ENCODE results near the gene MIGA1. TPM values are rescaled to one million over a fixed set of nuclear protein-coding genes. Genes with fewer than 3 reads are reported as not detected.
"Not testable (repeated sequence)": the region's sequence is repeated elsewhere in the genome, so short reads cannot be mapped to it uniquely, and the experiment has no call there.

Gene MIGA1, protein sequence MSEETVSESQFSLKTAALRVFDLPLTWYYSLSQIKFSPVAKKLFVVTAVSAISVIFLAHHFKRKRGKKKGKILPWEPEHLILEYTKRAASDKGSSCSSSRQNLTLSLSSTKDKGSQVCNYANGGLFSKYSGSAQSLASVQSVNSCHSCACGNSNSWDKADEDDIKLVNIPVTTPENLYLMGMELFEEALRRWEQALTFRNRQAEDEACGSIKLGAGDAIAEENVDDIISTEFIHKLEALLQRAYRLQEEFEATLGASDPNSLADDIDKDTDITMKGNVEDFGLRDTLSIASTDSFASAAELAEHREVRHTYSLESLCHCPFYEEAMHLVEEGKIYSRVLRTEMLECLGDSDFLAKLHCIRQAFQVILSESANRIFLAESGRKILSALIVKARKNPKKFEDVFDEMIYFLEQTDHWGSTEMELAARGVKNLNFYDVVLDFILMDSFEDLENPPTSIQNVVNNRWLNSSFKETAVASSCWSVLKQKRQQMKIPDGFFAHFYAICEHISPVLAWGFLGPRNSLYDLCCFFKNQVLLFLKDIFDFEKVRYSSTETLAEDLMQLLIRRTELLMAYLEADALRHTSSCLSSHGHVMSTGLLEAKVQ
- total RNA-seq (2014; rRNA removed; shearing (Covaris generic)) = 7.9 and 10.8 TPM in 2 replicates
- 12.3 and 16.5 TPM in 2 replicates for polyA plus RNA-seq (2015; cell fraction: cytosol; rRNA removed)
- polyA plus RNA-seq (2015; cell fraction: nucleus; rRNA removed) = 21.4 and 22.4 TPM in 2 replicates

DNA sequence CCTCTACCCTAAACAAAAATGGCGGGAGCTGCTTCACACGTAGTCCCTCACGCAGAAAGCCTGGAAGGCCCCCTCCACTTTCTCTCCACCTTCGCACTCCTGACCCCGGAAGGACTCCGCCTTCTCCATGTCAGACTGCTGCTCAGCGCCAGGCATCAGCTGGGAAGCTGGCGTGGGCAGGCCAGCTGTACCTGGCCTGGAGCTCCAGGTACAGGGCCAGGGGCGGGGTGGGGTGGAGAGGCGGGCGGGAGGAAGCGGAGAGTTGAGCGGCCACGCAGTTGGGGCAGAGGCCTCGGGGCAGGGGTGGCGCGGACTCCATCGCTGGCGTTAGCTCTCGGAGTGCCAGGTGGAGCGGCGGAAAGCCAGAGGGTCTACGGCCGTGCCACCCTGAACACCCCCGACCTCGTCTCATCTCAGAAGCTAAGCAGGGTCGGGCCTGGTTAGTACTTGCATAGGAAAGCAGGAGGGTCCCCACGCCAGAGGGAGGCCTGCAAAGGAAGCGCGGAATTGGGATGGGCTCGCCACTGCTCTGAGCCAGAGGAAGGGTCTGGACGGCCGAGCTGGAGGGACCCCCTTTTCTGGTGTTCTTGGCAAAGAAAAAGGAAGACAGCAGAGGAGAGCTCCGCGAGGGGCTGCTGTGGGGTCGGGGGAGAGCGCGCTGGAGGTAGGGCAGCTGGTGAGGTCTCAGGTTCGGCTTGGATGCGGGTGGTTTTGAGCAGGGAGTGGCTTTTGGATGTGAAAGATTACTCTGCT, at the start of gene MIGA1:
Gene MIGA1, plus strand, starts transcription at position 121 of the 753 bp plus-strand sequence. CDS start 3,604 bp downstream, outside the sequence.
- peak; percentile 86 for DNase-seq (ENCODE audit: low read depth)

DNA sequence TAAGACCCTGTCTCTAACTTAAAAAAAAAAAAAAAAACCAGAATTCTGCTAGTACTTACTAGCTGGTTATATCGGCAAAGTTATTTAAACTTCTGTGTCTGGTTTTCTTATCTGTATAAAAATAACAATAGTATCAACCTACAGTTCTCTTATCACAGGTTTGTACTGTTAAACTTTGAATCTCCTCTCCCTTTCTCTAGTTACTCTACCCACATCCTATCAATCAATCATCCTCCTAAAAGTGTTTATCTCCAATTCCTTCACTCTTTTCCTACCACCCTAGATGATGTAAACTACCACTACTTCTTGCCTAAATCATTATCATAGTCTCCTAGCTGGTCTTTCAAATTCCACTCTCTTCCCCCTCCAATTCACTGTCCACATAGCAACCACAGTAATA, 47.4 kb upstream of the MIGA1 start:
- no peak for DNase-seq (ENCODE audit: low read depth)

DNA sequence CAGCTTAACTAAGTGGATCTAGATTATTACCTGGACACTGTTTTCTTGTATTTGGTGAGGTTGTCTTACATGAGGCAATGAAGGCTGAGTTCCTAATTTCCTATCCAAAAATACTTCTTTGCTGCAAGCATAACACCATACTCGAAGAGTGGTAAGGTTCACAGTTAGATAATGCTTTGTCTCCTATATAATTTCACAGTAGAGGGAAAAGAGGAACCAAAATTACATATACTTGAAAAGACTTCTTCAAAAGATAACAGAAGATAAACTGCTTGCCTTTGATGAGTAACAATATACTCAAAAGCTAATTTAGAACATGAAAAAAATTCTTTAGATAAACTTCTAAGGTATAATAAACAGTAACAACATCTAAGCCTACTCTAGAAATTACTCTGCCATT, 40.2 kb upstream of the MIGA1 start:
- no peak for DNase-seq (ENCODE audit: low read depth)

DNA sequence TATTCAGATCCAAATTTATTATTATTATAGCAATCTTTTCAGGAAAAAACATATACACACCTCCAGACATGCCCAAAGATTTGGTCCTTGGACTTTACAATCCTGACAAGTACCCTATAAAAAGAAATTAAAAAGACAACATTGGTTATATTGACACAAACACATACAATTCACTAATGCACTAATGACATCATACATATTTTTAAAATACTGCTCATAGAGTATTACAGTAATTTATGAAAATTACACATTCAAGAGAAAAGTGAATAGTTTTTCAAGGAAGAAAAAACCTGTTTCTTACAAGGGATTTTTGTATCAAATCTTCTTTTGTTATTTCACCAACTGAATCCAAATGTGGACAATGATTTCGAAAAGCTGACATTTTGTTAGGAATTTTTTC, 38.1 kb upstream of the MIGA1 start:
- no peak for DNase-seq (ENCODE audit: low read depth)

DNA sequence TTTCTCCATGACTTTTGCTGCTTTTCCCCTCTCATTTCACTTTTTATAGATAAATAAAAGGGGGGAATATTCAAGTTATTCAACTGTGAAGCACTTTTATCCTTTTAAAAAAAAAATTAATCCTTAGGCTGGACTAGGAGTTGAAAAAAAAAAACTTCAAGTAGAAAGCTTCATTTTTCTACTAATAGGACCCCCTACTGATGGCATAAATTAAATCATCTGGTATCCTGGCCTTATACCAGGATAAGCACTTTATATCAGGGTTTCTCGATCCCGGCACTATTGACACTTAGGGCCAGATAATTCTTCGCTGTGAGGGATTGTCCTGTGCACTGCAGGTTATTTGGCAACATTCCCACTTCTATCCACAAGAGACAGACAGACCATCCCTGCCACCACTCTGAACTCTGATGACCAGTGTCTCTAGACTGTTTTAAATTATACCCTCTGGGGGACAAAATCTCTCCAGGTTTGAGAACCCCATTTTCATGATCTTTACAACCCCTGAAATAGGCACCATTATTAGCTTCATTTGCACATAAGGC, 37.4 kb upstream of the MIGA1 start:
- DNase-seq (ENCODE audit: low read depth) = no peak

DNA sequence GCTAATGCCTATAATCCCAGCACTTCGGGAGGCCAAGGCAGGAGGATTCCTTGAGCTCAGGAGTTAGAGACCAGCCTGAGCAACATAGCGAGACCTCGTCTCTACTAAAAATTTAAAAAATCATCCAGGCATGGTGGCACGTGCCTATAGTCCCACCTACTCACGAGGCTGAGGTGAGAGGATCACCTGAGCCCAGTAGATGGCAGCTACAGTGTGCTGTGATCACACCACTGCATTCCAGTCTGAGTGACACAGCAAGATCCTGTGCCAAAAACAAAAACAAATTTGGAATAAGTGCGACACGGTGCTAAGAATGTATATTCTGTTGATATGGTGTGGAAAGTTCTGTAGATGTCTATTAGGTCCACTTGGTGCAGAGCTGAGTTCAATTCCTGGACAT, 34.9 kb upstream of the MIGA1 start:
- no peak for DNase-seq (ENCODE audit: low read depth)

DNA sequence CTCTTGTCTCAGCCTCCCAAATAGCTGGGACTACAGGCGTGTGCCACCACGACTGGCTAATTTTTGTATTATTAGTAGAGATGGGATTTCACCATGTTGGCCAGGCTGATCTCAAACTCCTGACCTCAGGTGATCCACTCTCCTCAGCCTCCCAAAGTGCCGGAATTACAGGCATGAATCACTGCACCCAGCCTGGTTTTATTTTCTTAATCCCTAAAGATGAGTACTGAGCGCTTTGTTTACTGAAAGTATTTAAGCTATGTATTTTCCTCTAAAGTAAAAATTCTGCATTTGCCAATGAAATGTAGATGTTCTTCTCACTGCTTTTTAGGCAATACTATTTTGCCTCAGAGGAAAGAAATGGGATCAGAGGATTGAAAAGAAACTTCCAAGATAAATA, 30.0 kb upstream of the MIGA1 start:
- DNase-seq (ENCODE audit: low read depth) = not testable (repeated sequence)

DNA sequence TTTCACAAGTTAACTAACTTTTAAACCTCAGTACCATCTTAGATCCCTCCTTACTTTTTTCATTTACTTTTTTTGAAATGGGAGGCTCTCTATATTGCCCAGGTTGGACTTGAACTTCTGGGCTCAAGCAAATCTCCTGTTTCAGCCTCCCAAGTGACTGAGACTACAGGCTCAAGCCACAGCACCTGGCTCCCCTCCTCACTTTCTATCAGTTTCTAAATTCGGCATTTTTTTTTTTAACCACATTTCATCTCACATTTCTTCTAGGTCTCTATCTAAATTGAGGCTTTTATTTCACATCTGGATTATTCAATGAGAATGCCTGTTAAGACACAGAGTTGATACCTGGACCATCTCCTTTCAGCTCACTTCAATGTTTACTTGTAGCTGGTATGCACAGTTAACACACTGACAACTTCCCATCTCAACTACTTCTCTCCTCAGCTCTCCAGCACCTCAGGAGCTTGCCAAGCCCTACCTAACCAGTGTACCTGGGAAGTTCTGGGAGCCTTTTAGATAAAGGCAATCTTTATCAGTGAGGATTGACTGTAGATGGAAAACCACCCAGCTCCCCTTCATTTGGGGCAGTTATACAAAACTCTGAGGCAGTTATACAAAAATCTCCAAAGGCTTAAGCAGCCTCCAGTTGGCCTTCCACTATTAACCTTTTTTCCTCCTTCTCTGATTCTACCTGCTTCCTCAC, 23.2 kb upstream of the MIGA1 start:
- no peak for DNase-seq (ENCODE audit: low read depth)

DNA sequence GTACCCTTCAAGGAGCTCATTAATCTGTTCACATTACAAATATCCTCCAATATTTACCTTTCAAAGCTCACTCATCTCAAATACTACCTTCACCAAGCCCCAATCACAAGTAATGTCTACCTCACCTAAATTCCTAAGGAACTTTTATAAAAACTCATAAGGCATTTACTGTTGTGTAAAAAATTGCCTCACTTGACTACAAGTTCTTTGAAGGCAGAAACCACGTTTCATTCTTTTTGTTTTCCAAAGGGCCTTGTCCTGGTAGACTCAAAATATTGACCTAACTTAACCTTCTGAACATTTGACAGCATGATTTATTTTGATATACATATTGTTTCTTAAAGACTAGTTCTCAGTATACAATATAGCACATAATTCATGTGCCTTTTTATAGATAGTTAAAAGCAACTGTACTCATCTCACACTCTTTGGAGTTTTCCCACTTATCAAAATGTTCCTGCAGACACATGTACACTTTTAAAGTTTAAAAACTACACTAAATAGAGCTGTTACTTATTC, 22.3 kb upstream of the MIGA1 start:
- no peak for DNase-seq (ENCODE audit: low read depth)

DNA sequence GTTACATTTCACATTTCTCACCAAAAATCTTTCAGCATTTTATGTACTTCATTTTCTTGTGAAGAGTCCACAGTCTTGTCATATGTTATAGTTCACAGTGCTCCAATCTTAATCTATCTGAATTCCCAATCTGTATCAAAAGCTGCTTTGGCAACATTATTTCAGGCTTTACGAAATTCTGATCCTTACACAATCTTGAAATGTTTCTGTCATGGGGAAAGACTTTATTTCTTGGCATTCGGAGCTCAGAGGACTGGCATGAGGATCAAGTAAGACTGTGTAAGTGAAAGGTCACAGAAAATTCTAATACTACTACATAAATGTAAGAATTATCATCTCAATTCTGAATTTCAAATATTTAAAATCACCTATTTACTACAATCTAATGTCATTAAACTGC, 21.8 kb upstream of the MIGA1 start:
- DNase-seq (ENCODE audit: low read depth) = no peak

DNA sequence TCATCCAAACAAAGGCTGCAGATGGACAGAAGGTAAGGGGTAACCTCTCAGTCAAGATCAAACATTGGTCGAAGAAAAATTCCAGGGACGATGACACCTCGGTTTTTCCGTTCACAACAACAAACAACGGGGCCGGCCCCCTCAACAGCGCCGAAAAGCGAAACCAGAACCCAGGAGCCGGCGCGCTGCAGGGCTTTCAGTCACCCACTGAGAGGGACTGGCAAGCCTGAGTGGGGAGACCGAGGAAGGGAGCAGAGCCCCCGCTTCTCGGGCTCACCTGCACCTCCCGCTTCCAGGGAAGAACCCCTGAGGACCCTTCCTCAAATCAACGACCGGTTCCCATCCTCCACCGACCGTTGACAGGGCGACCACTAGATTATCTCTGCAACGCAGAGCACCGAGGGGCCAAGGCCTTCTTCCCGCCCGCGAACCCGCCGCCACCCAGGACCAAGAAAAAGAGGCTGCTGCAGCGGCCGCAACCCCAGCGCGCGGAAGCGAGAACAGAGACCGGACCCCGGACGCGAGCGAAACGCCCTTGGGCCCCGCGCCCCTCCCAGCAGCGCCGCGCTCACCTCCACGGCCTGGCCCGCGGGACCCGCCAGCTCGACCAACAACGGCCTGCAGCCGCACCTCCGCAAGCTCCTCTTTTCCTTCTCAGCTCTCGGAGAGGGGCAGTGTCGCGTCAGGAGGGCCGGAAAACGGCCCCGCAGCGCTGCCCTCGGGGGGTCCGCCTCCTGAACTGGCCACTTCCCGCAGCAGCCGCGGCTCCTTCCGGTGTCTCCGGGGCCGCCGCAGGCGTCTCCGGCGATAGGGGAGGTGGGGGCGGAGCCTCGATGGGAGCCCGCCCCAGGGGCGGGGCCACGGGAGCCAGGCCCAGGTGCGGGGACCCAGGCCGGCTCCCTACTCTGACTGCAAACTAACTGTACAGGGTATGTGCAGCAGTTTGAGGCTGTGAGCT, 20.1 kb upstream of the MIGA1 start, which contains the start of gene USP33:
Gene USP33, minus strand, starts transcription at position 782 of the 958 bp plus-strand sequence. CDS start 18,155 bp downstream, outside the sequence.
- DNase-seq (ENCODE audit: low read depth) = peak; percentile 80

DNA sequence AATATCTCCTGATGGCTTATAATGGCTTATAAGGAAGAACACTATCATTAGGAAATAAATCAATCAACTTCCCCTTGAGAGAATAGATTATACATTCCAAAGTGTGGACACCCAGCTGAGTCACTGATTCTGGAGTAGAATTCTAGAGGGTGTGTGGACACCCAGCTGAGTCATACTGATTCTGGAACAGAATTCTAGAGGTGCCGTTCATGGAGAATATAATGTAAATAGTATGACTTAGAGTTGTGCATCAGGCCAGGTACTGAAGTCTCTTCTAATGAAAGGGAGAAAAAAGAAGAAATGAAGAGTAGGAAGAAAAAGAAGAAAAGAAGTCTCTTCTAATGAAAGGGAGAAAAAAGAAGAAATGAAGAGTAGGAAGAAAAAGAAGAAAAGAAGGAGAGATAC, 17.4 kb upstream of the MIGA1 start:
- peak; percentile 79 for DNase-seq (ENCODE audit: low read depth)

DNA sequence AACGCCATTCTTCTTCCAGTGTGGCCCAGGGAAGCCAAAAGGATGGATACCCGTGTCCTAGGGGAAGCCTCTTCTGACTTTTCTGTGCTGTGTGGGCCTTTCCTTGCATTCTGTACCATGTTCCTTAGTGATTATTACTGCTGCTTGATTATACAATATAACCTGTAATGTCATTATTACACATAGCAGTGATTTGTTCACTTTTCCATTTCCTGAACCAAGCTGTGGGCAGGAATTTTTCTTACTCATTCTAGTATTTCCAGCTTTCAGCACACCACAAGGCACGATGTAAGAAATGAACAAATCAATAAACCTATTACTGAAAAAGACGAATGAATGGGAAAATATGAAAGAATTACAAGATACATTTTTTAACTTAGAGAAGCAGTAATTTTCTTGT, 11.4 kb upstream of the MIGA1 start:
- peak; percentile 2 for DNase-seq (ENCODE audit: low read depth)

DNA sequence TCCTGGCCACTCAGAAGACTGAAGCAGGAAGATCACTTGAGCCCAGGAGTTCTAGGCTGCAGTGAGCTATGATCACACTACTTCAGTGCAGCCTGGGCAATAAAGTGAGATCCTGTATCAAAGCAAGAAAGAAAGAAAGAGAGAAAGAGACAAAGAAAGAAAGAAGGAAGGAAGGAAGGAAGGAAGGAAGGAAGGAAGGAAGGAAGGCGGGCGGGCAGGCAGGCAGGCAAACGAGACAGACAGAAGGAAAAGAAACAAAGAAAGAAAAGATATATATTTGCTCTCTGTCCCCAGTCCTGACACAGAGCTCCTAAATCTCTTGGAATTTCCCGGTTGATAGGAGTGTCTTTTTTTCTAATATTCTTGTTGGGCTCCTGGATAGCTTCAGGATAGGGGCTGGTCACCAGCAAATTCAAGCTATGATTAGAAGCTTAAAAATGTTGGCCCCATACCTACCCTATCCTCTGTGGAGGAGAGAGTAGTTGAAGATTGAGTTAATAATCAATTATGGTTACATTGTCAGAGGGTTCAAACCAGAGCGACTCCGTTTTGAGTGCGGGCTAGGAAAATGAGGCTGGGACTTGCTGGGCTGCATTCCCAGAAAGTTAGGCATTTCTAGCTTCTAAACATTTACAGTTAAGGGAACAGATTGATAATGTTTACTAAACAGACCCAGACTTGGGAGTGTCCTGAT, 3.3 kb upstream of the MIGA1 start:
- DNase-seq (ENCODE audit: low read depth) = no peak

DNA sequence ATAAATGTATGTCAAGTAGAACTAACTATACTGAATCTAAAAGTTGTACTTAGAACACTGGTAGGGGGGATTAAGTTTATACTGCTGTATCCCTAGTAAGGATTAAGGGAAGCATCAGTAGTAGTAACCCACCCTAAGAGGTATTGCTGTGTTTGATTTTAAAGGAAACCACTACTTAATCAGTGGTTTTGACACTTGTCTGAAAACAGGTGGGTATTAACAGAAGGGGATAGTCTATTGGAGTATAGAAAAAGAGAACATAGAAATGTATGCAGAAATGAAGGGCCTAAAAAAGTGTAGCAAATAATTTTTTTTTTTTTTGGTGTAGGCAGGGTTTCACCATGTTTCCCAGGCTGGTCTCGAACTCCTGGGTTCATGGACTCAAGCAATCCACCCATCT, 2.2 kb downstream of the MIGA1 start:
- DNase-seq (ENCODE audit: low read depth) = no peak

DNA sequence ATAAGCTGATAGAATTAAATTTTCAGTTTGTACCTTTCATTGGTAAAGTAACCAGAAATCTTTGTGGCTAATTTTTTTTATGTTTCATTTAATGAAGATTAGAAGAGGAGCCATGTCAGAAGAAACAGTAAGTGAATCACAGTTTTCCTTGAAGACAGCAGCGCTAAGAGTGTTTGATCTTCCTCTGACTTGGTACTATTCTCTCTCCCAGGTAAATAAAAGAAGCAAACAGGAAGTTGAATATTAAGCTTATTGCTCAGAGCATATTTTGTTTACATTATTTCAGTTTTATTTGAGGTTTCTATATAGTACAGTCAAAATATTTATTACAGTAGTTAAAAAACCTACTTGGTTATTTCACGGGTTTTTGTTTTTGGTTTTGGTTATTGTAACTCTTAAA, 3.7 kb downstream of the MIGA1 start:
- DNase-seq (ENCODE audit: low read depth) = no peak

DNA sequence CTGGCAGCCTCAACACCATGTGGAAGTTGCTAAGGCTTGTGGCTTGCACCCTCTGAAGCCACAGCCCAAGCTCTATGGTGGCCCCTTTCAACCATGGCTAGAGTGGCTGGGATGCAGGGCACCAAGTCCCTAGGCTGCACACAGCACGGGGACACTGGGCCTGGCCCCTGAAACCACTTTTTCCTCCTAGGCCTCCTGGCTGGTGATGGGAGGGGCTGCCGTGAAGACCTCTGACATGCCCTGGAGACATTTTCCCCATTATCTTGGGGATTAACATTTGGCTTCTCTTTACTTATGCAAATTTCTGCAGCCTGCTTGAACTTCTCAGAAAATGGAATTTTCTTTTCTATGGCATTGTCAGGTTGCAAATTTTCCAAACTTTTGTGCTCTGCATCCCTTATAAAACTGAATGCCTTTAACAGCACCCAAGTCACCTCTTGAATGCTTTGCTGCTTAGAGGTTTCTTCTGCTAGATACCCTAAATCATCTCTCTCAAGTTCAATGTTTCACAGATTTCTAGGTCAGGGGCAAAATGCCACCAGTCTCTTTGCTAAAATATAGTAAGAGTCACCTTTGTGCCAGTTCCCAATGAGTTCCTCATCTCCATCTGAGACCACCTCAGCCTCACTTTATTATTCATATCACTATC, 6.8 kb downstream of the MIGA1 start:
- not testable (repeated sequence) for DNase-seq (ENCODE audit: low read depth)

DNA sequence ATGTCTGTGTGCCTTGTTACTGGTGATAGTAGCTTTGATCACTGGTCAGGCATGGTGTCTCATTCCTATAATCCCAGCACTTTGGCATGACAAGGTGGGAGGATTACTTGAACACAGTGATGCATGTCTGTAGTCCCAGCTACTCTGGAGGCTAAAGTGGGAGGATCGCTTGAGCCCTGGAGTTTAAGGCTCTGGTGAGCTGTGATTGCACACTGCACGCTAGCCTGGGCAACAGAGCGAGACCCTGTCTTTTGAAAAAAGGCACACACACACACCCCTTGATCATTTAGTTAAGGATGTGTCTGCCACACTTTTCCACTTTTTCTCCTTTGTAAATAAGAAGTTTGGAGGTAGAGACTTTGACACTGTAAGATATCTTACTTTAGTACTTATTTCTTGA, 15.1 kb downstream of the MIGA1 start:
- DNase-seq (ENCODE audit: low read depth) = no peak

All from HT1080 (cell line).